ENCODE results near the gene GTPBP2. TPM values are rescaled to one million over a fixed set of nuclear protein-coding genes. Genes with fewer than 3 reads are reported as not detected.

The GTPBP2 gene
- total and polyA plus RNA-seq, 2 of the 8 experiments (the other 6 are each of a cell fraction or from before 2014, with no cell fraction given), result 58.3 to 86.1 TPM

GRCh38 chr6:43668151-43669028 is 39.3 kb upstream of the GTPBP2 start (continued):
- TF ChIP-seq CHD7 (IDR thresholded peaks at IDR 0.05; ENCODE audit: insufficient replicate concordance, low read length) (no peak), SIN3A (conservative IDR thresholded peaks at IDR 0.05 in 1 of 2, IDR thresholded peaks at IDR 0.05 in 1 of 2; ENCODE audit: low read depth in 1 of 2, low read length in 2 of 2) (peak; percentile 77 to 94; a peak in 3 of 4 replicates), CTBP2 (IDR thresholded peaks at IDR 0.05; ENCODE audit: borderline replicate concordance, insufficient read depth, insufficient read length, low read length) (peak; percentile 78), RXRA (IDR thresholded peaks at IDR 0.05; ENCODE audit: insufficient read depth, low read depth, low read length) (no peak), HDAC6 (IDR thresholded peaks at IDR 0.05; ENCODE audit: low read depth, low read length) (no peak), ASH2L (IDR thresholded peaks at IDR 0.05; ENCODE audit: low read length) (no peak), BRCA1 (IDR thresholded peaks at IDR 0.05; ENCODE audit: low read depth, low read length) (no peak), ATF3 (IDR thresholded peaks at IDR 0.05; ENCODE audit: insufficient read depth, low read depth, low read length) (no peak)
